Tibial nerve (tissue), 4 donors: ENCODE data around the gene PICK1. TPM values are rescaled to one million over a fixed set of nuclear protein-coding genes. Genes with fewer than 3 reads are reported as not detected.

Experiments
- DNase-seq, 2 donors: peaks; one replicate each; pipeline ENCODE4 v3.0.0-alpha.2; 2019; ENCODE audit warnings: low spot score in 2 of 2
- H3K27ac ChIP-seq, 4 donors: fragments of 200-600 bp; sonication (generic) in 3 of 4; one replicate each; pipeline ENCODE4 v1.5.1; 2017 to 2019; ENCODE audit warnings: mild to moderate bottlenecking in 1 of 4
- H3K27me3 ChIP-seq, 2 donors: fragments of 200-600 bp; sonication (generic) in 1 of 2; one replicate each; pipeline versions ENCODE4 v1.5.1 to v1.6.0; 2017 to 2019
- H3K36me3 ChIP-seq, 3 donors: fragments of 200-600 bp; sonication (generic); one replicate each; pipeline ENCODE4 v1.5.1; 2018 to 2019
- H3K4me1 ChIP-seq, 4 donors: fragments of 200-600 bp; sonication (generic) in 3 of 4; one replicate each; pipeline ENCODE4 v1.5.1; 2017 to 2019
- H3K4me3 ChIP-seq, 4 donors: fragments of 200-600 bp; sonication (generic) in 3 of 4; one replicate each; pipeline ENCODE4 v1.5.1; 2017 to 2019; ENCODE audit warnings: mild to moderate bottlenecking in 1 of 4, moderate library complexity in 1 of 4
- H3K9me3 ChIP-seq, 4 donors: fragments of 200-600 bp; sonication (generic) in 3 of 4; one replicate each; pipeline ENCODE4 v1.5.1; 2017 to 2019
- EP300 ChIP-seq, 2 donors: sonication (generic); formaldehyde crosslinking; IDR thresholded peaks; one replicate each; pipeline ENCODE4 v1.6.1; 2017; ENCODE audit warnings: antibody characterized with exemption in 2 of 2, mild to moderate bottlenecking in 1 of 2
- POLR2A ChIP-seq, 2 donors: fragments of 450-650 bp; IDR thresholded peaks; one replicate each; pipeline ENCODE4 v1.6.1; 2017; ENCODE audit warnings: antibody characterized with exemption in 2 of 2, mild to moderate bottlenecking in 2 of 2, moderate library complexity in 2 of 2
- WGBS, 2 donors: methylation state at CpG; one replicate each; pipeline ENCODE4 v1.1.5; 2018; 5-methylcytosine and 5-hydroxymethylcytosine counted together
- total RNA-seq, 4 donors: library from RNA; depleted of rRNA; stranded (reverse); fragments of >200 nt; gene quantifications; one replicate each; pipeline ENCODE4 v1.1.0, GENCODE V29; 2016
- TF ChIP-seq, protein P1 (sequence below), 5 experiments: fragments of 200-600 bp in 3 of 5; fragments of 450-650 bp in 2 of 5; sonication (generic) in 3 of 5; IDR thresholded peaks; one replicate each; pipeline ENCODE4 v1.5.1; 2016 to 2019; ENCODE audit warnings: antibody characterized with exemption in 5 of 5, mild to moderate bottlenecking in 3 of 5, moderate library complexity in 2 of 5

Gene PICK1
- total RNA-seq, 4 donors from 2014 or later = 32.1 to 49.8 (median 44.2) TPM

DNA sequence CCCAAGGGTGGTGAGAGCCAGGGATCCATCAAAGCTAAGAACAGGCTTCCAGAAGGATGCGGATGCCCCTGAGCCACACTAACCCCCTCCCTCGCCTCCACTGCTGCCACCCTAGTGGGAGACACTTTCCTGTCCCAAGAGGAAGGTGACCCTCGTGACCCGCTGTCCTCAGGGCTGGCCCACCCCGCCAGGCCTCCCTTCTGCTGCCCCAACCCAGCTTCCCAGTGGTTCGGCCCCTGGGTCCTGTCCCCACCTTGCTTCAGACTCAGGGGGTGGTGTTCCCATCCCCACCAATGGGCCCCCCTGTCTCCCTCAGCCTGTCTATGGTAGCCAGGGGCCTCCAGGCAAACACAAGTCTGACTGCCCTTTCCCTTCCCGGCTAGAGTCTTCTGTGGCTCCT lies 6.5 kb upstream of the PICK1 start:
- H3K27ac ChIP-seq = peak overlapping the region; percentile 72 to 96 (median 87)
- no peak for DNase-seq
- no peaks in the 10 kb centered on the region for H3K9me3 ChIP-seq
- WGBS, 2 donors = 41 to 45% methylated on average over 5 to 7 of the region's 7 CpGs
- peaks cover 0 to 51% (median 17%) of the 10 kb centered on the region in 4 donors for H3K4me1 ChIP-seq
- H3K27me3 ChIP-seq = no peaks in the 10 kb centered on the region
- H3K36me3 ChIP-seq = no peaks in the 10 kb centered on the region
- TF ChIP-seq EP300 (IDR thresholded peaks at IDR 0.05) (no peak), POLR2A (IDR thresholded peaks at IDR 0.05) (no peak)
- TF ChIP-seq, protein P1, sequence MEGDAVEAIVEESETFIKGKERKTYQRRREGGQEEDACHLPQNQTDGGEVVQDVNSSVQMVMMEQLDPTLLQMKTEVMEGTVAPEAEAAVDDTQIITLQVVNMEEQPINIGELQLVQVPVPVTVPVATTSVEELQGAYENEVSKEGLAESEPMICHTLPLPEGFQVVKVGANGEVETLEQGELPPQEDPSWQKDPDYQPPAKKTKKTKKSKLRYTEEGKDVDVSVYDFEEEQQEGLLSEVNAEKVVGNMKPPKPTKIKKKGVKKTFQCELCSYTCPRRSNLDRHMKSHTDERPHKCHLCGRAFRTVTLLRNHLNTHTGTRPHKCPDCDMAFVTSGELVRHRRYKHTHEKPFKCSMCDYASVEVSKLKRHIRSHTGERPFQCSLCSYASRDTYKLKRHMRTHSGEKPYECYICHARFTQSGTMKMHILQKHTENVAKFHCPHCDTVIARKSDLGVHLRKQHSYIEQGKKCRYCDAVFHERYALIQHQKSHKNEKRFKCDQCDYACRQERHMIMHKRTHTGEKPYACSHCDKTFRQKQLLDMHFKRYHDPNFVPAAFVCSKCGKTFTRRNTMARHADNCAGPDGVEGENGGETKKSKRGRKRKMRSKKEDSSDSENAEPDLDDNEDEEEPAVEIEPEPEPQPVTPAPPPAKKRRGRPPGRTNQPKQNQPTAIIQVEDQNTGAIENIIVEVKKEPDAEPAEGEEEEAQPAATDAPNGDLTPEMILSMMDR (IDR thresholded peaks at IDR 0.05) = no peak
- no peak overlapping the region for H3K4me3 ChIP-seq

DNA sequence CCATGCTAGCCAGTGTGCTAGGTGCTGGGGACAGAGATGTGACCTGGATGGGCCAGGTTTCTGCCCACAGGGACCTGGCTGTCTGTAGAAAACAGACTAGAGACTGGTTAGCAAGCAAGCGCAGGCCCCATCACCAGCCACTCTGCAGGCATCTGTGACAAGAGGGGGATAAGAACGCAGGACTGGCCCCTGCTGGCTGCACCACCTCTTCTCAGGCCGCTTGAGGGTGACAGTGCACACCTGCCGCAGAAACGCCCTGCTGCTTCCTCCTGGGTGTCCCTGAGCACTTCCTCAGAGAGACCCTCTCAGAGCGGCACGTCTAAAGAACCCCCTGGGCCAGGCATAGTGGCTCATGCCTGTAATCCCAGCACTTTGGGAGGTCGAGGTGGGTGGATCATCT lies 5.9 kb upstream of the PICK1 start:
- no peaks in the 10 kb centered on the region for H3K36me3 ChIP-seq
- H3K4me1 ChIP-seq = peaks cover 0 to 47% (median 15%) of the 10 kb centered on the region in 4 donors
- no peaks in the 10 kb centered on the region for H3K9me3 ChIP-seq
- no peak overlapping the region for H3K4me3 ChIP-seq
- peak overlapping the region; percentile 72 to 96 (median 87) for H3K27ac ChIP-seq
- 68 to 78% methylated on average over 8 of the region's 8 CpGs for WGBS, 2 donors
- H3K27me3 ChIP-seq = no peaks in the 10 kb centered on the region
- TF ChIP-seq, protein P1 (IDR thresholded peaks at IDR 0.05) = no peak
- TF ChIP-seq POLR2A (IDR thresholded peaks at IDR 0.05) (no peak), EP300 (IDR thresholded peaks at IDR 0.05) (no peak)
- DNase-seq = no peak

DNA sequence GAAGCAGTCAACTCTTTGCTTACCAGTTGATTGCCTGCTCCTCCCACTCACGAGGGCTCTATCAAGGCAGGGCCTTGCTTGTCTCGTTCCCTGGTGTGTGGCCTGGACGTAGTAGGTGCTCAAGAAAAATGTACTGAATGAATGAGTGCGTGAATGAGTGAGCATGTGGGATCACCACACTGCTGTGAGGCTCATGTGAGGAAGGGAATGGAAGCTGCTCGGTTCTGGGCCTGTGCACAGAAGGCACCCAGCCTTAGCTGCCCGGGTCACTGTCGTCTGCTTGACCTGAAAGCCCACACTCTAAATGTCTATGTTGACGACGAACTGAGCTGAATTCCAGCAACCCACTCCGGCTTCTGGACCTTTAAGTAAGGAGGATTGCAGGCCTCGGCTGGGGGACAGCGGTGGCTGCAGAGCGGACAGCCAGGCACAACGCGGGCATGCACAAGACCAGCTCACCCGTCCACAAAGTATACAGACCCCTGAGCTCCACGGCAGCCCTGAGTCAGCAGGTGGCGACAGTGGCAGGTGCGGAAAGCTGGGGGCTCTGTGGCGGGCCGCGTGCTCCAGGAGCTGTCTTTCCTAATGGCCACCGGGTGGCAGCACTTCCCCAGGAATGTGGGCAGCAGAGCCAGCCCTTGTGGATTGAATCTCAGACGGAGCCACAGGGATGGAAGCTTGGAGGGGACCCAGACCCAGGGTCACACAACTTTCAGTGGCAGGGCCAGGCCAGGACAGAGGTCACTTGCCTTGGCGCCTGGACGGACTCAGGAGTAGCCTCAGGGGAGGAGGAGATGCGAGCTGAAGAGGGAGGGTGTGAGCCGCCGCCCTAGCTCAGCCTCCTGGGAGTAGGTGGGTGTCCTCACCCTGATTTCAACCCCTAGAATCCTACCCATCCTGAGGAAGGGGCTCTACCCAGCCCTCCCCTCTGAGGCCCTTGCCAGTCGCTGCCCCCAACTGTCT lies 5.0 kb upstream of the PICK1 start:
- H3K27me3 ChIP-seq = no peaks in the 10 kb centered on the region
- WGBS, 2 donors = 23 to 28% methylated on average over 22 to 27 of the region's 30 CpGs

DNA sequence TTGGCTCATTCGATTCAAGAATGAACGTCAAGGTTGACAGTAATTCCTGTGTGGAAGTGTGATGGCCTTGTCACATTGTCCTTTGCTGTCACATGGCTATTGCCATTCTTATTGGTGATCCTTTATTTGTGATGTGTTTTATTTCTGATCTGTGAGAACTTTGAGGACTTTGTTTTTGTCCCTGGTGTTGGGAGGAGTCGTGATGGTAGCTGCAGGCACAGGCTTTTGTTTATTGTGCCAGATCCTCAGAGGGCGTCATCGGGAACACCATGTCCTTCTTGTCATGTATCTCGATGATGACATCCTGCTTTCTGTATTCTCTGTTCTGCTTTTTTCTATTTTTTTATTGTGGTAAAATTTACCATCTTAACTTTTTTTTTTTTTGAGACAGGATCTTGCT lies 5.6 kb downstream of the PICK1 start:
- 43 to 50% methylated on average over 6 of the region's 6 CpGs for WGBS, 2 donors

More for the DNA sequence above, 5.0 kb upstream of the PICK1 start:
- H3K27ac ChIP-seq = peak overlapping the region; percentile 72 to 96 (median 87)
- H3K4me1 ChIP-seq = peaks cover 0 to 46% (median 17%) of the 10 kb centered on the region in 4 donors
- no peaks in the 10 kb centered on the region for H3K9me3 ChIP-seq
- TF ChIP-seq POLR2A (IDR thresholded peaks at IDR 0.05) = peak in 1 of 2 donors; percentile 17
- TF ChIP-seq EP300 (IDR thresholded peaks at IDR 0.05) = peak in 1 of 2 donors; percentile 47
- TF ChIP-seq, protein P1 (IDR thresholded peaks at IDR 0.05) = peak; percentile 83 to 97 (median 90)
- H3K4me3 ChIP-seq = no peak overlapping the region
- no peaks in the 10 kb centered on the region for H3K36me3 ChIP-seq
- peak; percentile 59 to 67 for DNase-seq

More for the DNA sequence above, 5.6 kb downstream of the PICK1 start:
- TF ChIP-seq, protein P1 (IDR thresholded peaks at IDR 0.05) = no peak
- TF ChIP-seq POLR2A (IDR thresholded peaks at IDR 0.05) = peak in 1 of 2 donors; percentile 34
- TF ChIP-seq EP300 (IDR thresholded peaks at IDR 0.05) = peak; percentile 95 to 97
- Histone ChIP-seq H3K27me3 (no peaks in the 10 kb centered on the region), H3K4me3 (no peak overlapping the region), H3K9me3 (no peaks in the 10 kb centered on the region), H3K36me3 (peaks cover 0 to 81% (median 17%) of the 10 kb centered on the region in 3 donors), H3K27ac (peak overlapping the region; percentile 63 to 96 (median 92)), H3K4me1 (peaks cover 0 to 33% (median 11%) of the 10 kb centered on the region in 4 donors)
- peak; percentile 59 to 71 for DNase-seq
